Measurements from ENCODE around the gene NR2F2.

NR2F2 gene

GRCh38 chr15:96328877-96329195, 1.7 kb upstream of the NR2F2 start:
- TF ChIP-seq EZH2 (optimal IDR thresholded peaks at IDR 0.05; ENCODE audit: low read depth, low read length), result no peak
- TF ChIP-seq EZH2phosphoT487 (IDR thresholded peaks at IDR 0.05; ENCODE audit: low read length), result no peak
- DNase-seq, result no peak
- Histone ChIP-seq H3K9me3 (replicated peaks; ENCODE audit: insufficient read depth, low read length) (no peaks in the 10 kb centered on the region), H3K27ac (ENCODE audit: low read length) (no peak overlapping the region), H2AFZ (ENCODE audit: low read length) (no peak overlapping the region), H3K36me3 (replicated peaks; ENCODE audit: insufficient read depth, low read length) (no peaks in the 10 kb centered on the region), H3K4me1 (ENCODE audit: low read length) (peaks cover 5% of the 10 kb centered on the region; the same call in 1 of the 2 replicates), H4K20me1 (ENCODE audit: insufficient read depth, low read length) (no peaks in the 10 kb centered on the region), H3K27me3 (replicated peaks; ENCODE audit: insufficient read depth, low read length) (0 out of 2 replicates have a peak, but pooled peaks cover 8% of the 10 kb centered on the region), H3K9me2 (replicated peaks; ENCODE audit: insufficient read depth, low read length) (no peaks in the 10 kb centered on the region), H3F3A (ENCODE audit: insufficient read depth, low read length) (no peaks in the 10 kb centered on the region), H3K4me2 (ENCODE audit: low read depth, low read length) (no peak overlapping the region), H3K79me2 (ENCODE audit: low read length) (no peaks in the 10 kb centered on the region), H3K4me3 (ENCODE audit: low read length) (no peak overlapping the region), H3K9ac (ENCODE audit: low read length) (no peak overlapping the region)

GRCh38 chr15:96329403-96329981, 1.0 kb upstream of the NR2F2 start:
- H3K36me3 ChIP-seq (replicated peaks; ENCODE audit: insufficient read depth, low read length), result no peaks in the 10 kb centered on the region
- no peaks in the 10 kb centered on the region for H4K20me1 ChIP-seq (ENCODE audit: insufficient read depth, low read length)
- no peaks in the 10 kb centered on the region for H3K79me2 ChIP-seq (ENCODE audit: low read length)
- no peaks in the 10 kb centered on the region for H3K9me3 ChIP-seq (replicated peaks; ENCODE audit: insufficient read depth, low read length)
- no peak for DNase-seq
- H3K9me2 ChIP-seq (replicated peaks; ENCODE audit: insufficient read depth, low read length), result no peaks in the 10 kb centered on the region
- no peaks in the 10 kb centered on the region for H3F3A ChIP-seq (ENCODE audit: insufficient read depth, low read length)
- H2AFZ ChIP-seq (ENCODE audit: low read length), result 0 out of 2 replicates have a peak overlapping the region, but pooled peaks have one; percentile 78
- H3K4me1 ChIP-seq (ENCODE audit: low read length), result peaks cover 5% of the 10 kb centered on the region; the same call in 1 of the 2 replicates
- 0 out of 2 replicates have a peak, but pooled peaks cover 8% of the 10 kb centered on the region for H3K27me3 ChIP-seq (replicated peaks; ENCODE audit: insufficient read depth, low read length)
- H3K4me2 ChIP-seq (ENCODE audit: low read depth, low read length), result peak overlapping the region; percentile 45; the same call in 1 of the 2 replicates
- TF ChIP-seq EZH2 (optimal IDR thresholded peaks at IDR 0.05; ENCODE audit: low read depth, low read length) (no peak), CTCF (IDR thresholded peaks at IDR 0.05; ENCODE audit: low read length) (no peak), EZH2phosphoT487 (IDR thresholded peaks at IDR 0.05; ENCODE audit: low read length) (no peak)
- no peak overlapping the region for H3K27ac ChIP-seq (ENCODE audit: low read length)
- H3K4me3 ChIP-seq (ENCODE audit: low read length), result peak overlapping the region; percentile 57; the same call in 1 of the 2 replicates
- peak overlapping the region; percentile 54; the same call in 1 of the 2 replicates for H3K9ac ChIP-seq (ENCODE audit: low read length)

- no peaks in the 10 kb centered on the region for H3K9me3 ChIP-seq (replicated peaks; ENCODE audit: insufficient read depth, low read length)
- peak; percentile 60 for DNase-seq
- H3K36me3 ChIP-seq (replicated peaks; ENCODE audit: insufficient read depth, low read length), result no peaks in the 10 kb centered on the region
- H3F3A ChIP-seq (ENCODE audit: insufficient read depth, low read length), result no peaks in the 10 kb centered on the region
- no peaks in the 10 kb centered on the region for H3K79me2 ChIP-seq (ENCODE audit: low read length)
- H3K27me3 ChIP-seq (replicated peaks; ENCODE audit: insufficient read depth, low read length), result 0 out of 2 replicates have a peak, but pooled peaks cover 5% of the 10 kb centered on the region
- no peak for TF ChIP-seq CTCF (IDR thresholded peaks at IDR 0.05; ENCODE audit: low read length)
- TF ChIP-seq EZH2 (optimal IDR thresholded peaks at IDR 0.05; ENCODE audit: low read depth, low read length), result no peak
- no peak for TF ChIP-seq EZH2phosphoT487 (IDR thresholded peaks at IDR 0.05; ENCODE audit: low read length)
- peak overlapping the region; percentile 54 for H3K9ac ChIP-seq (ENCODE audit: low read length)
- no peak overlapping the region for H3K27ac ChIP-seq (ENCODE audit: low read length)
- H2AFZ ChIP-seq (ENCODE audit: low read length), result peak overlapping the region; percentile 78; the same call in 1 of the 2 replicates
- peaks cover 5% of the 10 kb centered on the region; the same call in 1 of the 2 replicates for H3K4me1 ChIP-seq (ENCODE audit: low read length)
- peak overlapping the region; percentile 45; the same call in 1 of the 2 replicates for H3K4me2 ChIP-seq (ENCODE audit: low read depth, low read length)
- H3K9me2 ChIP-seq (replicated peaks; ENCODE audit: insufficient read depth, low read length), result no peaks in the 10 kb centered on the region
- no peaks in the 10 kb centered on the region for H4K20me1 ChIP-seq (ENCODE audit: insufficient read depth, low read length)
- H3K4me3 ChIP-seq (ENCODE audit: low read length), result peak overlapping the region; percentile 57; the same call in 1 of the 2 replicates
Observed at GRCh38 chr15:96330064-96330449, 443 bp upstream of the NR2F2 start.

All from MM.1S (cell line).